Activated CD8-positive, alpha-beta memory T cell treated with anti-CD3 and anti-CD28 coated beads, Interleukin-2, amount 50 U/mL, for 24 hours (primary cell): ENCODE results near the gene SLC4A2.
"Not testable (repeated sequence)": the region's sequence is repeated elsewhere in the genome, so short reads cannot be mapped to it uniquely, and the experiment has no call there.

Experiments used
- DNase-seq: peaks from one replicate; pipeline ENCODE4 v3.0.0-alpha.2; 2020; ENCODE audit errors: extremely low read depth

The SLC4A2 gene

GRCh38 chr7:151025924-151026671, 33.3 kb upstream of the SLC4A2 start:
- no peak for DNase-seq

DNA sequence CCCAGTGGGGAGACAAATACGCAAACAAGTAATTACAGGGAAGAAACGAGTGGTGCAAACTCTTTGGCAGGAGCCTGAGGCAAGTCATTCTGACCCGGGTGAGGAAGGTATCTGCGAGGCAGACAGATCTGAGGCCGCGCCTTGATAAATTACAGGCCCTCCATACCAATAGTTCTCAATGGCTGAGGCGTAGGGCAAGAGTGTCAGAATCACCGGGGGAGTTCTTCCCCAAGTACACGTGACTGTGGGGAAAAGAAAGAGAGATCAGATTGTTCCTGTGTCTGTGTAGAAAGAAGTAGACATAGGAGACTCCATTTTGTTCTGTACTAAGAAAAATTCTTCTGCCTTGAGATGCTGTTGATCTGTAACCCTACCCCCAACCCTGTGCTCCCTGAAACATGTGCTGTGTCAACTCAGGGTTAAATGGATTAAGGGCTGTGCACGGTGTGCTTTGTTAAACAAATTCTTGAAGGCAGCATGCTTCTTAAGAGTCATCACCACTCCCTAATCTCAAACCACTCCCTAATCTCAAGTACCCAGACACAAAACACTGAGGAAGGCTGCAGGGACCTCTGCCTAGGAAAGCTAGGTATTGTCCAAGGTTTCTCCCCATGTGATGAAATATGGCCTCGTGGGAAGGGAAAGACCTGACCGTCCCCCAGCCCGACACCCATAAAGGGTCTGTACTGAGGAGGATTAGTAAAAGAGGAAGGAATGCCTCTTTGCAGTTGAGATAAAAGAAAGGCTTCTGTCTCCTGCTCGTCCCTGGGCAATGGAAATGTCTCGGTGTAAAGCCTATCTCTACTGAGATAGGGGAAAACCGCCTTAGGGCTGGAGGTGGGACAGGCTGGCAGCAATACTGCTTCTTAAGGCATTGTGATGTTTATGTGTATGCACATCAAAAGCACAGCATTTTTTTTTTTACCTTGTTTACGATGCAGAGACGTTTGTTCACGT, 32.3 kb upstream of the SLC4A2 start:
- DNase-seq: not testable (repeated sequence)

GRCh38 chr7:151027728-151028130, 31.7 kb upstream of the SLC4A2 start:
- DNase-seq: not testable (repeated sequence)

DNA sequence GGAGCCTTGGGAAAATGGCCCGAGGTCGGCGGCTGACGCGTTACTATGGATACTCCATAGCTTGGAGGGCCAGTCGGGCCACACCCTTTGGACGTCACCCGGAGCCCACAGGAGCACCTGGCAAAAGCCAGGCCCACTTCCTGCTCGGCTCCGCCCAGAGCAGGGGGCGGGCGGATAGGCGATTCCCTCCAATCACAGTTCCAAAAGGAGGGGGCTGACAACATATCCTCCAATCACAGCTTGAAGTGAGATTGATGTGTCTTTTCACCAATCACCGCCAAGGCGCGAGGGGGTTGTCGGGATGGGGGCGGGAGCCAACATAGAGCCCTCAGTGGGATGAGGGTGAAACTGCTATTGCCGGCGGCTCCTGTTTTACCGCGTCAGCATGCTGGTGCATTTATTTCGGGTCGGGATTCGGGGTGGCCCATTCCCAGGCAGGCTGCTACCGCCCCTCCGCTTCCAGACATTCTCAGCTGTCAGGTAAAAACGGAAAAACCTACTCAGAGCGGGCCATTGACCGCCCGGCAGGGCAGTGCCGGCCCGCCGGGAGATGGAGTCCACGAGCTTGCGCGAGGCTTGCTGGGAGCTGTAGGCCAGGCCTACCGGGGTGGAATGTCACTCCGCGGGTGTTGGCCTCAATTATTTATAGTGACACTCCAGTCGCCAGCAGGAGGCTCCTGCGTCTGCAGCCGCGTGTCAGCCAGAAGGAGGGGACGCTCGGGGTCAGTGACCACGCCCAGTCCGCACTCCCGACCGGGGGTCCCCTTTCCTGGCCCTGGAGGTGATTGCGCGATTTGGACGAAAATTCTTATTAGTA, 31.1 kb upstream of the SLC4A2 start, which contains the start of gene ABCB8:
TSS of gene ABCB8 (plus strand) at position 320 of the 817 bp plus-strand sequence. CDS start at position 386, 66 bp downstream.
- peak; percentile 99 for DNase-seq

DNA sequence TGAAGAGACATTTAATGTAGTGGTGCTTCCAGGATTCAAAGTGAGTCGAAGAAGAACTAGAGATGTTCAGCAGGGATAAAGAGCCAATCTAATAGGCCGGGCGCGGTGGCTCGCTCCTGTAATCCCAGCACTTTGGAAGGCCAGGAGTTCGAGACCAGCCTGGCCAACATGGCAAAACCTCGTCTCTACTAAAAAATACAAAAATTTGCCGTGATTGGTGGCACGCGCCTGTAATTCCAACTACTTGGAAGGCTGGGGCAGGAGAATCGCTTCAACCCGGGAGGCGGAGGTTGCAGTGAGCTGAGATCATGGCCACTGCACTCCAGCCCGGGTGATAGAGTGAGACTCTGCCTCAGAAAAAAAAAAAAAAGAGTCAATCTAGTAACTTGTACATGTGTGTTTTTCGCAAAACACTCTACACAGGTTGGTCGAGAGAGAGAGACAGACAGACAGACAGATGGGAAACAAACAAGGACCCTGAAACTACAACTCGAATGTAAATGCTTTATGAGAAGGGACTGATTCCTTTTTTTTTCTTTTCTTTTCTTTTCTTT, 30.4 kb upstream of the SLC4A2 start:
- no peak for DNase-seq

- DNase-seq: no peak
Measured at GRCh38 chr7:151031011-151031410, 28.4 kb upstream of the SLC4A2 start.

DNA sequence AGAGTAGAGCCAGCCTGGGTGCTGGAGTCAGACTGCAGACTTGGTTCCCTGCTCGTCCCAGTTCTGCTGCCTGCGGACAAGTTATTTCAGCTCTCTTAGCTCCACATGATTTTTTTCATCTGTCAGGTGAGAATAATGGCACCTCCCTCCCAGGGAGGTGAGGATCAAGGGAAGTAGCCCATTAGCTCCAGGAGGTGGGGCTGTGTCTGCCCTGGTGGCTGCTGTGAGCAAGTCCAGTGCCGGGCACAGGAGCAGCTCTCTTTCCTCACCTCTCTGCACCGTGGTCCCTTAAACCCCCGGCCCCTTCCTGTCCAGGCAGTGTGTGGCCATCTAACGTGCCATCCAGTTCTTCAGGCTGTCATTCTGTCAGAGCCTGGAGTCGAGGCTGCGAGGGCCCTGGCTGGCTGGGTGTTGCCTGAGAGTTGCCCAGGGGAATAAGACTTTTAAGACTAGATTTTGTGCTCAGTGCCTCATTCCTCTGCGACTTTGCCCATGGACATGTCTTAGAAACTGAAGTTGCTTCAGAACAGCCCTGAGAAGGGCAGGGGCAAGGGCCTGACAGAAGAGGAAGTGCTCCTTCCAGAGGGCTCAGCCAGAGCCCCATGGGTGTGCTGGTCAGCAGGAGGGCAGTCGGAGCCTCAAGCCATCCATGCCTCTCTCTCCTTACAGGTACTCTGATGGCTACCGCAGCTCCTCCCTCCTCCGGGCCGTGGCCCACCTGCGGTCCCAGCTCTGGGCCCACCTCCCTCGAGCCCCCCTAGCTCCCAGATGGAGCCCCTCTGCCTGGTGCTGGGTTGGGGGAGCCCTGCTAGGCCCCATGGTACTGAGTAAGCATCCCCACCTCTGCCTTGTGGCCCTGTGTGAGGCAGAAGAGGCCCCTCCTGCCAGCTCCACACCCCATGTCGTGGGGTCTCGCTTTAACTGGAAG, 26.2 kb upstream of the SLC4A2 start:
- no peak for DNase-seq

- no peak for DNase-seq
Measured at GRCh38 chr7:151033864-151034249, 25.5 kb upstream of the SLC4A2 start.

- DNase-seq: no peak
Measured at GRCh38 chr7:151034312-151035025, 24.9 kb upstream of the SLC4A2 start.

DNA sequence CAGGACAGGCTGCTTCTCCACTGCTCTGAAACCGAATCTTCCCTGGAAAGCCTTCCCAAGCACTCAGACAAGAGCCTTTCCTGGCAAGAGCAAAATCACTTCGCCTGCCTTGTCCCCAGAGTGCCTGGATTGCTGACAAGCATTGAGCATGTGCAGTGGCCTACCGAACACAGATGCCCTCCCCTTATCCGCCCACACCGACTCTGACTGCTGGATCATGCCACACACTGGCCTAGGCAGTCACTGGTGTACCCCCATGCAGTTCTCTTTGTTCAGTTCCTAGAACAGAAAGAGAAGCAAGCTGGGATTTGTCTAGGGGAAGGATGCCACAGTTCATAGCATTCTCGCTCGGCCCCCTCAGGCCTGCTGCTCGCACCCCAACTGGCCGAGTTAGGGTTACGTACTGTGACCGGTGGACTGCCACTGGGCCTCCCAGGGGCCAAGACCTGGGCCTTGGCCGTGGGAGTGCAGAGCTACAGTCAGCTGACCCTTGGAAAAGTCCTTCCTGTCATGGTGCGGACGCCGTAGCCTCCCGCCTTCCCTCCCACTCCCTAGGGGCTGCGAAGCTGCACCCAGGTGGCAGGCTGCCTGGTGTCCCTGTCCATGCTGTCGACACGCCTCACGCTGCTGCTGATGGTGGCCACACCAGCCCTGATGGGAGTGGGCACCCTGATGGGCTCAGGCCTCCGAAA, 24.2 kb upstream of the SLC4A2 start:
- no peak for DNase-seq

GRCh38 chr7:151035902-151036301, 23.5 kb upstream of the SLC4A2 start:
- no peak for DNase-seq

- no peak for DNase-seq
Measured at GRCh38 chr7:151038951-151039849, 20.2 kb upstream of the SLC4A2 start.

- DNase-seq: no peak
Measured at GRCh38 chr7:151039850-151040548, 19.4 kb upstream of the SLC4A2 start.

- no peak for DNase-seq
Measured at GRCh38 chr7:151040616-151041375, 18.6 kb upstream of the SLC4A2 start.

- not testable (repeated sequence) for DNase-seq
Measured at GRCh38 chr7:151043449-151043848, 15.9 kb upstream of the SLC4A2 start.

DNA sequence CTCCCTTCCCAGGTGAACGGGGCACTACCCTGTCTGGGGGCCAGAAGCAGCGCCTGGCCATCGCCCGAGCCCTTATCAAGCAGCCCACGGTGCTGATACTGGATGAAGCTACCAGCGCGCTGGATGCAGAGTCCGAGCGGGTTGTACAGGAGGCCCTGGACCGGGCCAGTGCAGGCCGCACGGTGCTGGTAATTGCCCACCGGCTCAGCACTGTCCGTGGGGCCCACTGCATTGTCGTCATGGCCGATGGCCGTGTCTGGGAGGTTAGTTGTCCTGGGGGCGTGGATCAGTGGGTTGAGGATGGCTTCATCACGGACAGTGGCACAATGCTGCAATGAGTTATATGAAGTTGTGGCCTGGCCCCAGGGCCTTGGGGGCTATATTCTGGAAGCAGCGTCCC, 15.4 kb upstream of the SLC4A2 start:
- DNase-seq: no peak

GRCh38 chr7:151045262-151045661, 14.1 kb upstream of the SLC4A2 start:
- DNase-seq: no peak
